Measurements from ENCODE around the gene ZMYM4.

Gene ZMYM4

GRCh38 chr1:35278886-35279554 is 10.5 kb downstream of the ZMYM4 start:
- no peak for DNase-seq (ENCODE audit: low spot score)

- no peak for DNase-seq (ENCODE audit: low spot score)
Observed at GRCh38 chr1:35279555-35279904, 11.0 kb downstream of the ZMYM4 start.

- no peak for DNase-seq (ENCODE audit: low spot score)
Observed at GRCh38 chr1:35280006-35280405, 11.5 kb downstream of the ZMYM4 start.

GRCh38 chr1:35281565-35281964 is 13.1 kb downstream of the ZMYM4 start:
- DNase-seq (ENCODE audit: low spot score) = no peak

GRCh38 chr1:35282172-35282571 is 13.7 kb downstream of the ZMYM4 start:
- DNase-seq (ENCODE audit: low spot score) = no peak

- no peak for DNase-seq (ENCODE audit: low spot score)
Observed at GRCh38 chr1:35284852-35285251, 16.3 kb downstream of the ZMYM4 start.

GRCh38 chr1:35285771-35286606 is 17.5 kb downstream of the ZMYM4 start:
- no peak for DNase-seq (ENCODE audit: low spot score)

- DNase-seq (ENCODE audit: low spot score) = no peak
Observed at GRCh38 chr1:35287807-35288640, 19.5 kb downstream of the ZMYM4 start.

- DNase-seq (ENCODE audit: low spot score) = no peak
Observed at GRCh38 chr1:35288761-35289160, 20.3 kb downstream of the ZMYM4 start.

GRCh38 chr1:35290452-35290851 is 21.9 kb downstream of the ZMYM4 start:
- DNase-seq (ENCODE audit: low spot score) = no peak

GRCh38 chr1:35294809-35295208 is 26.3 kb downstream of the ZMYM4 start:
- DNase-seq (ENCODE audit: low spot score) = no peak

GRCh38 chr1:35297886-35298285 is 29.4 kb downstream of the ZMYM4 start:
- no peak for DNase-seq (ENCODE audit: low spot score)

- peak; percentile 45 for DNase-seq (ENCODE audit: low spot score)
Observed at GRCh38 chr1:35298464-35298863, 30.0 kb downstream of the ZMYM4 start.

- DNase-seq (ENCODE audit: low spot score) = no peak
Observed at GRCh38 chr1:35300376-35300775, 31.9 kb downstream of the ZMYM4 start.

- DNase-seq (ENCODE audit: low spot score) = no peak
Observed at GRCh38 chr1:35301674-35302392, 33.3 kb downstream of the ZMYM4 start.

- no peak for DNase-seq (ENCODE audit: low spot score)
Observed at GRCh38 chr1:35305383-35305782, 36.9 kb downstream of the ZMYM4 start.

- no peak for DNase-seq (ENCODE audit: low spot score)
Observed at GRCh38 chr1:35315649-35316048, 47.1 kb downstream of the ZMYM4 start.

GRCh38 chr1:35316264-35316663 is 47.8 kb downstream of the ZMYM4 start:
- DNase-seq (ENCODE audit: low spot score) = no peak

GRCh38 chr1:35319988-35320713 is 51.6 kb downstream of the ZMYM4 start:
- DNase-seq (ENCODE audit: low spot score) = no peak

- no peak for DNase-seq (ENCODE audit: low spot score)
Observed at GRCh38 chr1:35320937-35321336, 52.4 kb downstream of the ZMYM4 start.

GRCh38 chr1:35324486-35324885 is 56.0 kb downstream of the ZMYM4 start:
- no peak for DNase-seq (ENCODE audit: low spot score)

Data from ecto neural progenitor cell (in vitro differentiated cells).